SK-N-SH (cell line): Measurements from ENCODE around the gene IRF2BPL. TPM values are rescaled to one million over a fixed set of nuclear protein-coding genes. Genes with fewer than 3 reads are reported as not detected.

Experiments
- CTCF ChIA-PET: fragments of 300-600, 350-600 bp; formaldehyde crosslinking; extraction: SDS; loops from one replicate; lab custom pipeline; 2021; lab: Yijun Ruan, JAX
- POLR2A ChIA-PET: fragments of 350-600 bp; sonication (Branson Sonifier 250); formaldehyde crosslinking; extraction: SDS; loops from one replicate; lab custom pipeline; 2020; ENCODE audit warnings: antibody characterized with exemption, inconsistent platforms; lab: Yijun Ruan, JAX
- DNase-seq: peaks from one replicate; pipeline ENCODE4 v3.0.0; 2012
- H2AFZ ChIP-seq: fragments of 200-600 bp; sonication (generic); 2 replicates; pipeline ENCODE4 v1.8.1; 2016; ENCODE audit warnings: antibody characterized with exemption, mild to moderate bottlenecking, low read depth
- H3F3A ChIP-seq: fragments of 200-600 bp; sonication (generic); replicated peaks from 2 replicates; pipeline ENCODE3; 2016; ENCODE audit warnings: antibody characterized with exemption, mild to moderate bottlenecking; ENCODE audit not compliant: insufficient read depth
- H3K27ac ChIP-seq, 2 experiments: fragments of 200-500 bp in 1 of 2; fragments of 200-600 bp in 1 of 2; sonication (Bioruptor generic) in 1 of 2; sonication (generic), shearing (Covaris generic) in 1 of 2; 2 replicates each; pipeline versions ENCODE4 v1.5.1 to v1.6.1; 2014 to 2016; ENCODE audit warnings: low read depth in 2 of 2, inconsistent platforms in 1 of 2, low read length in 1 of 2, mild to moderate bottlenecking in 1 of 2, mixed read lengths in 1 of 2
- H3K27me3 ChIP-seq: fragments of 200-600 bp; sonication (generic), shearing (Covaris generic); 2 replicates; pipeline ENCODE4 v1.6.1; 2016; ENCODE audit warnings: mixed run types; ENCODE audit not compliant: insufficient read depth
- H3K36me3 ChIP-seq, 2 experiments: fragments of 200-500 bp in 1 of 2; fragments of 200-600 bp in 1 of 2; sonication (Bioruptor generic) in 1 of 2; sonication (generic) in 1 of 2; replicated peaks in 1 of 2; 2 replicates each; pipeline versions ENCODE3 to v1.5.1; 2014 to 2016; ENCODE audit warnings: low read length in 1 of 2, mild to moderate bottlenecking in 1 of 2; ENCODE audit not compliant: insufficient read depth in 2 of 2, control insufficient read depth in 1 of 2
- H3K4me1 ChIP-seq, 2 experiments: fragments of 200-500 bp in 1 of 2; fragments of 200-600 bp in 1 of 2; sonication (Bioruptor generic) in 1 of 2; sonication (generic), shearing (Covaris generic) in 1 of 2; 2 replicates each; pipeline versions ENCODE4 v1.5.1 to v1.6.1; 2014 to 2016; ENCODE audit warnings: low read depth in 1 of 2, low read length in 1 of 2, mixed run types in 1 of 2; ENCODE audit not compliant: insufficient read depth in 2 of 2, control insufficient read depth in 1 of 2
- H3K4me2 ChIP-seq: fragments of 200-600 bp; sonication (generic), shearing (Covaris generic); 2 replicates; pipeline ENCODE4 v1.6.1; 2017; ENCODE audit warnings: mixed run types
- H3K4me3 ChIP-seq, 2 experiments: fragments of 200-500 bp in 1 of 2; fragments of 200-600 bp in 1 of 2; sonication (Bioruptor generic) in 1 of 2; sonication (generic), shearing (Covaris generic) in 1 of 2; 2 replicates each; pipeline versions ENCODE4 v1.5.1 to v1.8.1; 2014 to 2016; ENCODE audit warnings: low read depth in 2 of 2, inconsistent platforms in 1 of 2, low read length in 1 of 2, mild to moderate bottlenecking in 1 of 2, mixed read lengths in 1 of 2, moderate library complexity in 1 of 2
- H3K79me2 ChIP-seq: fragments of 200-600 bp; sonication (generic); 2 replicates; pipeline ENCODE4 v1.8.1; 2017; ENCODE audit warnings: mild to moderate bottlenecking; ENCODE audit not compliant: insufficient read depth
- H3K9ac ChIP-seq: fragments of 200-600 bp; sonication (generic); 2 replicates; pipeline ENCODE4 v1.6.1; 2017; ENCODE audit warnings: mixed run types
- H3K9me2 ChIP-seq: fragments of 200-600 bp; sonication (generic); 2 replicates; pipeline ENCODE4 v1.6.1; 2017; ENCODE audit warnings: mixed run types
- H3K9me3 ChIP-seq: fragments of 200-600 bp; sonication (generic); 2 replicates; pipeline ENCODE4 v1.6.1; 2017; ENCODE audit warnings: mixed run types, mild to moderate bottlenecking, moderate library complexity
- H4K20me1 ChIP-seq: fragments of 200-600 bp; sonication (generic); 2 replicates; pipeline ENCODE4 v1.6.1; 2017; ENCODE audit warnings: mild to moderate bottlenecking, mixed run types; ENCODE audit not compliant: insufficient read depth
- CHD2 ChIP-seq: fragments of 150-350 bp; IDR thresholded peaks from 2 replicates; pipeline ENCODE4 v1.6.1; 2018; ENCODE audit warnings: low read length; ENCODE audit not compliant: partially characterized antibody
- CTCF ChIP-seq: fragments of 200-600 bp; sonication (generic); IDR thresholded peaks from 2 replicates; pipeline ENCODE4 v1.6.1; 2017; ENCODE audit warnings: antibody characterized with exemption, mild to moderate bottlenecking, moderate library complexity
- ELF1 ChIP-seq: IDR thresholded peaks from 2 replicates; pipeline ENCODE4 v1.4.0; 2012
- EP300 ChIP-seq, 2 experiments: IDR thresholded peaks; 2 replicates each; pipeline versions ENCODE4 v1.4.0 to v1.6.1; 2012; ENCODE audit warnings: borderline replicate concordance in 1 of 2, low read depth in 1 of 2, low read length in 1 of 2
- EZH2phosphoT487 ChIP-seq: fragments of 200-600 bp; sonication (generic); IDR thresholded peaks from 2 replicates; pipeline ENCODE4 v1.6.1; 2017; ENCODE audit warnings: low read depth, mixed run types, mild to moderate bottlenecking, antibody characterized with exemption, moderate library complexity, borderline replicate concordance
- FOSL2 ChIP-seq: IDR thresholded peaks from 2 replicates; pipeline ENCODE4 v1.4.0; 2012; ENCODE audit warnings: low read depth, mild to moderate bottlenecking, moderate library complexity, borderline replicate concordance
- FOXJ3 ChIP-seq: sonication (generic); formaldehyde crosslinking; IDR thresholded peaks from 2 replicates; pipeline ENCODE4 v1.5.1; 2020; ENCODE audit warnings: mild to moderate bottlenecking, missing genetic modification reagents
- GABPA ChIP-seq: IDR thresholded peaks from 2 replicates; pipeline ENCODE4 v1.4.0; 2012; ENCODE audit warnings: low read depth, mild to moderate bottlenecking
- GATA2 ChIP-seq: sonication (generic); formaldehyde crosslinking; IDR thresholded peaks from 2 replicates; pipeline ENCODE4 v1.5.0; 2020; ENCODE audit warnings: mild to moderate bottlenecking, missing genetic modification reagents
- IRF3 ChIP-seq: fragments of 150-350 bp; IDR thresholded peaks from 2 replicates; pipeline ENCODE4 v1.6.1; 2016; ENCODE audit warnings: mild to moderate bottlenecking, low read depth, low read length
- MXI1 ChIP-seq: IDR thresholded peaks from 2 replicates; pipeline ENCODE4 v1.6.1; 2012; ENCODE audit warnings: mild to moderate bottlenecking, low read depth, low read length, improper control_type of control experiment
- POLR2AphosphoS5 ChIP-seq: IDR thresholded peaks from 2 replicates; pipeline ENCODE4 v1.6.1; 2012; ENCODE audit warnings: low read depth, low read length
- REST ChIP-seq: IDR thresholded peaks from 2 replicates; pipeline ENCODE4 v1.6.1; 2012; ENCODE audit warnings: mild to moderate bottlenecking, low read depth, low read length, moderate library complexity
- RFX5 ChIP-seq: IDR thresholded peaks from 2 replicates; pipeline ENCODE4 v1.6.1; 2012; ENCODE audit warnings: mild to moderate bottlenecking, improper control_type of control experiment, low read length
- SIN3A ChIP-seq: IDR thresholded peaks from 2 replicates; pipeline ENCODE4 v1.6.1; 2012; ENCODE audit warnings: low read depth, mild to moderate bottlenecking, low read length, moderate library complexity, borderline replicate concordance
- TAF1 ChIP-seq: IDR thresholded peaks from 2 replicates; pipeline ENCODE4 v1.6.1; 2012; ENCODE audit warnings: low read depth, mild to moderate bottlenecking, low read length, moderate library complexity, borderline replicate concordance
- USF2 ChIP-seq: fragments of 150-350 bp; IDR thresholded peaks from 2 replicates; pipeline ENCODE4 v1.6.1; 2017; ENCODE audit warnings: antibody characterized with exemption, low read length, low read depth, borderline replicate concordance
- YY1 ChIP-seq: IDR thresholded peaks from 2 replicates; pipeline ENCODE4 v1.4.0; 2012; ENCODE audit warnings: low read depth, mild to moderate bottlenecking
- ZBTB33 ChIP-seq: IDR thresholded peaks from 2 replicates; pipeline ENCODE4 v1.4.0; 2012; ENCODE audit warnings: low read depth, borderline replicate concordance
- WGBS: methylation state at CpG from one replicate; pipeline ENCODE4 v1.1.6; 2017; ENCODE audit warnings: low lambda C conversion rate; 5-methylcytosine and 5-hydroxymethylcytosine counted together
- polyA plus RNA-seq, 3 experiments: library from polyadenylated mRNA; depleted of rRNA; stranded (reverse); fragments of >200 nt; gene quantifications; 2 replicates each; pipeline ENCODE4 v1.2.3, GENCODE V29; 2012

The IRF2BPL gene
- polyA plus RNA-seq, 1 of the 3 experiments (the other 2 are of a cell fraction) = 17.1 TPM

GRCh38 chr14:77040741-77041653 is 12.5 kb upstream of the IRF2BPL start:
- peaks cover 68% of the 10 kb centered on the region for H3F3A ChIP-seq
- H3K27ac ChIP-seq = peak overlapping the region; percentile 99 to 100
- H2AFZ ChIP-seq = peak overlapping the region; percentile 26; the same call in 1 of the 2 replicates
- ChIA-PET POLR2A (interaction anchor here (0.7 to 2.8 kb wide), 6 partner anchors 8 to 136 kb away, joined by 3 to 28 read pairs (median 4); partner anchors contain the start of gene IRF2BPL), CTCF (interaction anchor here (0.9 to 24.4 kb wide), 11 partner anchors 8 to 165 kb away, joined by 3 to 484 read pairs (median 8); partner anchors contain the start of gene IRF2BPL)
- H3K4me1 ChIP-seq = peaks cover 84 to 92% of the 10 kb centered on the region in 2 experiments
- whole genome bisulfite sequencing = 31% methylated on average over 23 of the region's 23 CpGs
- peak overlapping the region; percentile 17 to 48; a peak in 3 of 4 replicates for H3K4me3 ChIP-seq
- no peaks in the 10 kb centered on the region for H3K9me3 ChIP-seq
- no peaks in the 10 kb centered on the region for H3K36me3 ChIP-seq
- H3K9ac ChIP-seq = peak overlapping the region; percentile 86
- no peaks in the 10 kb centered on the region for H3K27me3 ChIP-seq
- no peak for DNase-seq
- H3K4me2 ChIP-seq = peak overlapping the region; percentile 87
- peaks cover 5% of the 10 kb centered on the region; the same call in 1 of the 2 replicates for H3K79me2 ChIP-seq
- no peaks in the 10 kb centered on the region for H4K20me1 ChIP-seq
- H3K9me2 ChIP-seq = no peaks in the 10 kb centered on the region
- no peak for TF ChIP-seq USF2
- no peak for TF ChIP-seq MXI1
- no peak for TF ChIP-seq GABPA
- TF ChIP-seq EZH2phosphoT487 = no peak
- TF ChIP-seq GATA2 = no peak
- no peak for TF ChIP-seq CTCF
- no peak for TF ChIP-seq TAF1
- TF ChIP-seq ZBTB33 = no peak
- no peak for TF ChIP-seq ELF1
- no peak for TF ChIP-seq RFX5
- TF ChIP-seq CHD2 = no peak
- TF ChIP-seq YY1 = no peak; the same call in 1 of the 2 replicates
- TF ChIP-seq IRF3 = no peak
- no peak for TF ChIP-seq EP300 (IDR thresholded peaks at IDR 0.05; ENCODE audit: borderline replicate concordance in 1 of 2, low read depth in 1 of 2, low read length in 1 of 2)
- TF ChIP-seq FOXJ3 (CRISPR knock-in tag) = no peak
- TF ChIP-seq REST = no peak
- TF ChIP-seq SIN3A = no peak
- no peak for TF ChIP-seq POLR2AphosphoS5
- peak; percentile 25; the same call in 1 of the 2 replicates for TF ChIP-seq FOSL2
